Brain microvascular endothelial cell (primary cell): ENCODE measurements around the gene MYO3B.
"Not testable (repeated sequence)": the region's sequence is repeated elsewhere in the genome, so short reads cannot be mapped to it uniquely, and the experiment has no call there.

ENCODE experiments used
- DNase-seq: peaks from one replicate; pipeline ENCODE4 v3.0.0-alpha.2; 2020
- H3K27ac ChIP-seq: fragments of 250-450 bp; sonication (Bioruptor Pico); 2 replicates; pipeline ENCODE4 v1.5.1; 2020; ENCODE audit warnings: mild to moderate bottlenecking, moderate library complexity
- H3K27me3 ChIP-seq: fragments of 250-450 bp; sonication (Bioruptor Pico); replicated peaks from 2 replicates; pipeline ENCODE4 v1.5.1; 2020; ENCODE audit warnings: mild to moderate bottlenecking
- H3K36me3 ChIP-seq: fragments of 250-450 bp; sonication (Bioruptor Pico); replicated peaks from 2 replicates; pipeline ENCODE4 v1.5.1; 2020; ENCODE audit warnings: mild to moderate bottlenecking
- H3K4me3 ChIP-seq: 2 replicates; pipeline ENCODE4 v1.5.1; 2011; ENCODE audit warnings: low read depth, mild to moderate bottlenecking, control low read depth, low read length, moderate library complexity
- in situ Hi-C: cut with HindIII; loops from 2 replicates; pipeline ENCODE4 v1.10.0; 2017; ENCODE audit warnings: low sequenced_read_pairs, low pct_ligation_motif_present
- TF ChIP-seq, protein P1 (sequence below): IDR thresholded peaks from 2 replicates; pipeline ENCODE4 v1.5.1; 2011; ENCODE audit warnings: low read depth, mild to moderate bottlenecking, moderate library complexity, low read length, control low read depth, inconsistent platforms; ENCODE audit errors: missing control alignments

MYO3B gene

GRCh38 chr2:170341684-170342623 lies 164.0 kb downstream of the MYO3B start:
- H3K27me3 ChIP-seq = no peaks in the 10 kb centered on the region
- no peaks in the 10 kb centered on the region for H3K36me3 ChIP-seq
- no peak for DNase-seq
- TF ChIP-seq, protein P1, sequence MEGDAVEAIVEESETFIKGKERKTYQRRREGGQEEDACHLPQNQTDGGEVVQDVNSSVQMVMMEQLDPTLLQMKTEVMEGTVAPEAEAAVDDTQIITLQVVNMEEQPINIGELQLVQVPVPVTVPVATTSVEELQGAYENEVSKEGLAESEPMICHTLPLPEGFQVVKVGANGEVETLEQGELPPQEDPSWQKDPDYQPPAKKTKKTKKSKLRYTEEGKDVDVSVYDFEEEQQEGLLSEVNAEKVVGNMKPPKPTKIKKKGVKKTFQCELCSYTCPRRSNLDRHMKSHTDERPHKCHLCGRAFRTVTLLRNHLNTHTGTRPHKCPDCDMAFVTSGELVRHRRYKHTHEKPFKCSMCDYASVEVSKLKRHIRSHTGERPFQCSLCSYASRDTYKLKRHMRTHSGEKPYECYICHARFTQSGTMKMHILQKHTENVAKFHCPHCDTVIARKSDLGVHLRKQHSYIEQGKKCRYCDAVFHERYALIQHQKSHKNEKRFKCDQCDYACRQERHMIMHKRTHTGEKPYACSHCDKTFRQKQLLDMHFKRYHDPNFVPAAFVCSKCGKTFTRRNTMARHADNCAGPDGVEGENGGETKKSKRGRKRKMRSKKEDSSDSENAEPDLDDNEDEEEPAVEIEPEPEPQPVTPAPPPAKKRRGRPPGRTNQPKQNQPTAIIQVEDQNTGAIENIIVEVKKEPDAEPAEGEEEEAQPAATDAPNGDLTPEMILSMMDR = no peak
- H3K27ac ChIP-seq = no peak overlapping the region
- no peak overlapping the region for H3K4me3 ChIP-seq
- in situ Hi-C loops = no loop called here

GRCh38 chr2:170344663-170345346 lies 166.9 kb downstream of the MYO3B start:
- Histone ChIP-seq H3K27ac (no peak overlapping the region), H3K27me3 (no peaks in the 10 kb centered on the region), H3K36me3 (no peaks in the 10 kb centered on the region), H3K4me3 (no peak overlapping the region)
- TF ChIP-seq, protein P1 = no peak
- in situ Hi-C loops = no loop called here
- DNase-seq = no peak

GRCh38 chr2:170345607-170346006 lies 167.7 kb downstream of the MYO3B start:
- H3K27me3 ChIP-seq = no peaks in the 10 kb centered on the region
- in situ Hi-C loops = no loop called here

GRCh38 chr2:170349269-170349668 lies 171.3 kb downstream of the MYO3B start:
- H3K27ac ChIP-seq, DNase-seq, H3K36me3 ChIP-seq, in situ Hi-C loops, H3K27me3 ChIP-seq, H3K4me3 ChIP-seq: not testable (repeated sequence)

More at GRCh38 chr2:170345607-170346006, 167.7 kb downstream of the MYO3B start:
- Histone ChIP-seq H3K27ac (no peak overlapping the region), H3K36me3 (no peaks in the 10 kb centered on the region), H3K4me3 (no peak overlapping the region)
- no peak for DNase-seq
- TF ChIP-seq, protein P1 = no peak

DNA sequence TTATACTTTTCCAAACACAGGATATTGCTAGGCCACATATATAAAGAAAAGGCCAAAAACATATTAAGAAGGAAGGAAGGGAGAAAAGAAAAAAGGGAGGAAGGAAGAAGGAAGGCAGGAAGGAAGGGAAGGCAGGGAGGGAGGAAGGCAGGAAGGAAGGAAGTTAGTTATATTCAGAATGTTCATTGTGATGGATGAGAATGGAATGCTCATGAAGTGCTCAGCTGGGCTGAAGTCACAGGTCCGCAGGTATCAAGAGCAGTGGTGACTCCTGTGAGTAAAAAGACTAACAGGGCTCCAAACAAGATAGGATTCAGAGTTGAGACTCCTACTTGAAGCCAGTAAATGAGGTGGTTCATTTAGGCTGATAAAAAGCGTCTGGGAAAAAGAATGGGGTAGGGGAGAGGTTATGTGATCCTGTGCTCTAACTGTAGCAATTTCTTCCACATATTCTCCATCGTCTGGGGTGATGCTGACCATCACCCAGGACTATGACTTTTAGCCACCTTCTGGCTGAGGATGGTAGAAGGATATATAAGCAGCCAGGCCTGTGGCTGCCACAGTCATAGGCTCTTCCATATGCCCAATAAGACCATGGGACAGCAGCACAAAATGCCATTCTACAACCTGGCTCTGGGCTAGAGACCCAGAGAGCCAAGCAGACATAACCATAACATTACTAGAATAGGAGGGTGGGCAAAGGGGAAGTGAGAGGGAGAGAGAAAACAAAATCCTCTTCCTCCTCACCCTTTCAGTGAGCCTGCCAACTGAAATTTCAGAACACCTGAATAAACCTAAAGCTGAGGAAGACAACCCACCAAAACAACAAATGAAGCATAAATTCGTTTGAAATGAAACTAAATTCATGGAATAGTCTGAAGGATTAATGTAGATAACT lies 173.2 kb downstream of the MYO3B start:
- in situ Hi-C loops = no loop called here
- TF ChIP-seq, protein P1 = no peak
- DNase-seq = no peak
- Histone ChIP-seq H3K4me3 (no peak overlapping the region), H3K27me3 (no peaks in the 10 kb centered on the region), H3K36me3 (no peaks in the 10 kb centered on the region), H3K27ac (no peak overlapping the region)
